Coronary artery (tissue), 2 donors: ENCODE measurements around the gene GRHPR.

Source experiments
- DNase-seq: peaks from one replicate; pipeline ENCODE4 v3.0.0-alpha.2; 2017; ENCODE audit warnings: low spot score
- H3K27ac ChIP-seq, 2 donors: fragments of 200-600 bp; sonication (generic); one replicate each; pipeline ENCODE4 v1.5.1; 2016 to 2019
- H3K4me3 ChIP-seq: fragments of 200-600 bp; sonication (generic); 2 replicates; pipeline ENCODE4 v1.5.1; 2016; ENCODE audit warnings: mild to moderate bottlenecking, moderate library complexity
- CTCF ChIP-seq: fragments of 200-600 bp; sonication (generic); IDR thresholded peaks from one replicate; pipeline ENCODE4 v1.5.1; 2019; ENCODE audit warnings: antibody characterized with exemption

The GRHPR gene

DNA sequence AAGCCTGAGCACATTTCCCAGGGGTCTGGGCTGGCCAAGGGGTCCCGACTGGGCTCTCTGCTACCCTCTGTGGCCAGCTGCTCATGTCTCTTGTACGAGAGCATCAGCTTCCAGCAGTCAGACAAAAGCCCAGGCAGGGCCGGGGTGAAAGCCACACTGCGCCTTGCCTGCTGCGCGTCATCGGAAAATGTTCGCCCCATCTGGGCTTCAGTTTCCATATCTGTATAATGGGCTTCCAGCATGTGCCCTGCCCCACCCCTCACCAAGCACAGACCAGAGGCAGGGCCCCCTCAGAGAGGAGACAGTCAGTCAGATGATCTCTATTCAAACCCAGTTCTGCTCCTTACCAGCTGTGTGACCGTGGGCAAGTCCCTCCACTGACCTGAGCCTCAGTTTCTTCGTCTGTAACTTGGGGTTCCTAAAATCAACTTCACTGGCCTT is 8.0 kb upstream of the GRHPR start:
- Histone ChIP-seq H3K27ac (peak overlapping the region in 1 of 2 donors; percentile 50), H3K4me3 (no peak overlapping the region)
- no peak for DNase-seq
- no peak for TF ChIP-seq CTCF

- H3K4me3 ChIP-seq: peak overlapping the region; percentile 44
- DNase-seq: peak; percentile 80
- peak overlapping the region in 1 of 2 donors; percentile 50 for H3K27ac ChIP-seq
- TF ChIP-seq CTCF: peak; percentile 69
Observed at GRCh38 chr9:37415011-37415719, 7.3 kb upstream of the GRHPR start.

GRCh38 chr9:37417252-37417803 is 5.2 kb upstream of the GRHPR start:
- DNase-seq: no peak

DNA sequence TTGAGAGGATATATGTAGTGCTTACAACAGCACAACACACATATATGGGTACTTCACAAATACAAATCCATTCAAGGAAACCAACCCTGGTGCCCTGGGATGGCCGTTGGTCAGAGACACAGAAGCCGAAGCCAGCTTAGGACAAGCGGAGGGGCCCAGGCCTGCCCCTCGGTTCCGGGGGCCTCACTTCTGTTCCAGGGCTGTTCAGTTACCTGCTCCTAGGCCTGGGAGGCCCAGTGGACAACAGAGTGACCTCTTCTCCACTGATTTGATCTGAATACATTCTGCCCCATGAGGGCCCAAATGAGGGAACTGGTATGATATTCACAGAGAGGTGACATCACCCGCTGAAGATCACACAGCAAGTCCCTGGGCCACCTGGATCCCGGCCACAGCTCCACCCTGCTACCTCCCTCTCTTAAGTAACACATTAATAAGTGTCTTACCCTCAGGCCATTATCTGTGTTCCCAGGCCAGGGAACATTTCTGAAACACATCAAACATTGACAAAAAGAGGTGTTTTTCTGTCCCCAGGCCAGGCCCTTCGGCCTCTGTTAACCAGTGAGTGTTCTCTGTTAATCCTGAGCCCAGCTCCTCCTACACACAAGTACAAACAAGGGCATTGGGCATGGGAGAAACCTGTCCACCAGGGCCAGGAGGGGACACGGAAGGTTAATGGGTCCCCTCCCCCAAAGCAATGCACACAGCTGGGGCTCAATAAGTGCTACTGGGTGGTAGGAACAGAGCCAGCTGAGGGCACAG is 4.5 kb upstream of the GRHPR start:
- Histone ChIP-seq H3K27ac (no peak overlapping the region), H3K4me3 (no peak overlapping the region)
- DNase-seq: no peak
- TF ChIP-seq CTCF: no peak

More at GRCh38 chr9:37417252-37417803, 5.2 kb upstream of the GRHPR start:
- Histone ChIP-seq H3K27ac (no peak overlapping the region), H3K4me3 (no peak overlapping the region)
- no peak for TF ChIP-seq CTCF

GRCh38 chr9:37419204-37419603 is 3.3 kb upstream of the GRHPR start:
- no peak for DNase-seq
- no peak for TF ChIP-seq CTCF
- Histone ChIP-seq H3K27ac (no peak overlapping the region), H3K4me3 (no peak overlapping the region)

DNA sequence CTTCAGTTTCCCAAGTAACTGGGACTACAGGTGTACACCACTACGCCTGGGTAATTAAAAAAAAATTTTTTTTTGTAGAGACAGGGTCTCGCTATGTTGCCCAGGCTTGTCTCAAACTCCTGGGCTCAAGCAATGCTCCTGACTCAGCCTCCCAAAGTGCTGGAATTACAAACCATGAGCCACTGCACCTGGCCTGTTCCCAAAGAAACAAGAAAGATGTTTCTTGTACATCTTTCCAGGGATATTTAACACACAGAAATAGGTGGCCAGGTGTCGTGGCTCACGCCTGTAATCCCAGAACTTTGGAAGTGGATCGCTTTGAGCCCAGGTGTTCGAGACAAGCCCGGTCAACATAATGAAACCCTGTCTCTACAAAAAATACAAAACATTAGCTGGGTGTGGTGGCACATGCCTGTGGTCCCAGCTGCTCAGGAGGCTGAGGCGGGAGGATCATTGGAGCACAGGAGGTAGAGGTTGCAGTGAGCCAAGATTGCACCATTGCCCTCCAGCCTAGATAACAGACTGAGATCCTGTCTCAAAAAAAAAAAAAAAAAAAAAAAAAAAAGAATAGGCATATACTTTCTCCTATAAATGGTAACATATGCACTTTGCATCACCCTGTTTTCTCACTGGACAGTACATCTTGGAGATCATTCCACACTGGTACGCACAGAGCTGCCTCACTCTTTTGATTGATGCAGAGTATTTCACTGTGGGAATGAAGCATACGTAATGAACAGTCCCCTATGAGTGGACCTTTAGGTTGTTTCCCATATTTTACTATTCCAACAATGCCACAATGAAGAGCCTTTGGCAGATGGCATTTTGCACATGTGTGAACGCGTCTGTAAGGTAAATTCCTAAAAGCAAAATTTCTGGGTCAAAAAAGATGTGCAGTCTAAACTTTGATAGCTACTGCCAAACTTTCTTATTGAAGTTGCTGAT is 2.0 kb upstream of the GRHPR start:
- H3K27ac ChIP-seq: no peak overlapping the region
- no peak for DNase-seq
- H3K4me3 ChIP-seq: no peak overlapping the region
- no peak for TF ChIP-seq CTCF
